AG04450 (cell line): ENCODE results near the gene EFCAB9. TPM values are rescaled to one million over a fixed set of nuclear protein-coding genes. Genes with fewer than 3 reads are reported as not detected.
A peak's percentile ranks its signal among the peaks of the same experiment; 100 is the strongest.

Source experiments
- CTCF ChIA-PET: fragments of 300-600, 350-600 bp; formaldehyde crosslinking; extraction: SDS; loops from one replicate; lab custom pipeline; 2022; ENCODE audit warnings: antibody characterized with exemption, inconsistent platforms; lab: Charles Lee
- POLR2A ChIA-PET: fragments of 350-600 bp; formaldehyde crosslinking; extraction: SDS; loops from one replicate; lab custom pipeline; 2021; ENCODE audit warnings: antibody characterized with exemption, inconsistent platforms; lab: Yijun Ruan, JAX
- DNase-seq: peaks from one replicate; pipeline ENCODE4 v3.0.0-alpha.2; 2011; ENCODE audit warnings: low read depth, low spot score
- H3K27ac ChIP-seq: one replicate; pipeline ENCODE4 v1.5.1; 2012; ENCODE audit warnings: low read depth, low read length, control low read depth
- H3K27me3 ChIP-seq: one replicate; pipeline ENCODE4 v1.6.0; 2012; ENCODE audit warnings: low read length; ENCODE audit not compliant: control insufficient read depth, insufficient read depth
- H3K4me3 ChIP-seq: 2 replicates; pipeline ENCODE4 v1.5.1; 2011; ENCODE audit warnings: mild to moderate bottlenecking, low read depth, low read length, control low read depth
- H3K9me3 ChIP-seq: 2 replicates; pipeline ENCODE4 v1.5.1; 2012; ENCODE audit warnings: low read length; ENCODE audit not compliant: control insufficient read depth, insufficient read depth
- polyA plus RNA-seq: library from polyadenylated mRNA; depleted of rRNA; stranded (reverse); fragments of >200 nt; gene quantifications from 2 replicates; pipeline ENCODE4 v1.2.3, GENCODE V29; 2011
- TF ChIP-seq, protein P1 (sequence below): IDR thresholded peaks from 2 replicates; pipeline ENCODE4 v1.5.1; 2011; ENCODE audit warnings: low read depth, low read length, control low read depth, inconsistent platforms

EFCAB9 gene
- polyA plus RNA-seq, 1 experiment, result not detected

DNA sequence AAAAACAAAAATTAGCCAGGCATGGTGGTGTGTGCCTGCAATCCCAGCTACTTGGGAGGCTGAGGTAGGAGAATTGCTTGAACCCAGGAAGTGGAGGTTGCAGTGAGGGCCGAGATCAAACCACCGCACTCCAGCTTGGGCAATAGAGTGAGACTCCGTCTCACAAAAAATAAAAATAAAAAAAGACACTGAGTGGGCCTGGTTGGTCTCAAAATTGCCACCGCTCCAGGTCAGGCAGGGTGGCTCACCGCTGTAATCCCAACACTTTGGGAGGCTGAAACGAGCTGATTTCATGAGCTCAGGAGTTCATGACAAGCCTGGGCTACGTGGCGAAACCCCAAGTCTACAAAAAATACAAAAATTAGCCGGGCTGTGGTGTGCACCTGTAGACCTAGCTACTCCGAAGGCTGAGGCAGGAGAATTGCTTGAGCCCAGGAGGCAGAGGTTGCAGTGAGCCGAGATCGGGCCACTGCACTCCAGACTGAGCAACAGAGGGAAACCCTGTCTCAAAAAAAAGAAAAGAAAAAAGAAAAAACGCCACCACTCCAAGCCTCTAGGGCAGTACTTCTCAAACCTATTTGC lies 7.8 kb upstream of the EFCAB9 start:
- no peak for DNase-seq
- ChIA-PET POLR2A (interaction anchor here (3.8 kb wide), 1 partner anchor 97 kb away, joined by 14 read pairs; the partner anchor contains the start of gene UBTD2), CTCF (interaction anchor here (0.7 to 1.4 kb wide), 4 partner anchors 79 to 274 kb away, joined by 3 to 6 read pairs (median 4); no protein-coding TSS in a partner anchor)
- no peaks in the 10 kb centered on the region for H3K27me3 ChIP-seq
- TF ChIP-seq, protein P1, sequence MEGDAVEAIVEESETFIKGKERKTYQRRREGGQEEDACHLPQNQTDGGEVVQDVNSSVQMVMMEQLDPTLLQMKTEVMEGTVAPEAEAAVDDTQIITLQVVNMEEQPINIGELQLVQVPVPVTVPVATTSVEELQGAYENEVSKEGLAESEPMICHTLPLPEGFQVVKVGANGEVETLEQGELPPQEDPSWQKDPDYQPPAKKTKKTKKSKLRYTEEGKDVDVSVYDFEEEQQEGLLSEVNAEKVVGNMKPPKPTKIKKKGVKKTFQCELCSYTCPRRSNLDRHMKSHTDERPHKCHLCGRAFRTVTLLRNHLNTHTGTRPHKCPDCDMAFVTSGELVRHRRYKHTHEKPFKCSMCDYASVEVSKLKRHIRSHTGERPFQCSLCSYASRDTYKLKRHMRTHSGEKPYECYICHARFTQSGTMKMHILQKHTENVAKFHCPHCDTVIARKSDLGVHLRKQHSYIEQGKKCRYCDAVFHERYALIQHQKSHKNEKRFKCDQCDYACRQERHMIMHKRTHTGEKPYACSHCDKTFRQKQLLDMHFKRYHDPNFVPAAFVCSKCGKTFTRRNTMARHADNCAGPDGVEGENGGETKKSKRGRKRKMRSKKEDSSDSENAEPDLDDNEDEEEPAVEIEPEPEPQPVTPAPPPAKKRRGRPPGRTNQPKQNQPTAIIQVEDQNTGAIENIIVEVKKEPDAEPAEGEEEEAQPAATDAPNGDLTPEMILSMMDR, result no peak
- H3K4me3 ChIP-seq, result peak overlapping the region; percentile 93
- no peak overlapping the region for H3K27ac ChIP-seq
- H3K9me3 ChIP-seq, result no peaks in the 10 kb centered on the region; the same call in 1 of the 2 replicates

DNA sequence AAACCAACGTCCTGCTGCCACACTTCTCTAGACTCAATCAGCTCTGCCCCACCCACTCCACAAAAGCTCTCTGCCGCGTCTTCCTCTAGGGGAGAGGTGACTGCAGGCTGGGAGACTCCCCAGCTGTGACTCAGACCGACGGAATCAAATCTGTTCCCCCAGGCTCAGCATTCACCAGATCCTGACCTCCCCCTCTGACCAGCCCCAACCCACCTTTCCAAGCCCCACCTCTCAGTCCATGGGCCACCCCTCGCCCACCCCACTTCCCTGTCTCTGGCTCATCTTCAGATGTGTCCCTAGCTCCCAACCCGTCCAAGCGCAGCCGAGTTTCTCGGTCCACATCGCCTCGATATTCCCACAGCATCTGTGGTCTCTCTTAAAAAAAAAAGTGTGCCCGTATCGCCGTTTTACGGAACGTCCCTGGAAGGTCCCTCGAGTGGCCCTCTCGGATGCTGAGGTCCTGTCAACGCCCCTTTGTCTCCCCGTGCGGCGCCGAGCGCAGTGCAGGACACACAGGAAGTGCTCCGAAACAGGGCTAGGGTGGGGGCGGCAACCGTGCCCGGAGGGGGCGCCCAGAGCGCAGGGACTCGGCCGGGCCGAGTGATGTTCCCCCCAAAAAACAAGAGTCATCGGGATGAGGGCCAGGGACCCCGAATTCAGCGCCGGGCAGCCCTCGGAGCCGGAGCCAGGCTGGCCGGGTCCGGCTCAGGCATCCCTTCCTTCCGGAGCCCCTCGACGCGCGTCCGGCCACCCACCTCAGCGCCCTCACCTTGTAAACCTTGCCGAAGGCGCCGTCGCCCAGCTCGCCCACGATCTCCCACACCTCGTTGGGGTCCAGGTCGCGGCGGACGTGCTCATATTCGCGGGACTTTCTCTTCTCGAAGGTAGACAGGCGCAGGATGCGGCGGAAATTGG lies 6.6 kb upstream of the EFCAB9 start:
- TF ChIP-seq, protein P1, result no peak
- H3K27ac ChIP-seq, result peak overlapping the region; percentile 75
- no peaks in the 10 kb centered on the region for H3K27me3 ChIP-seq
- POLR2A ChIA-PET, result interaction anchor here (0.6 to 3.8 kb wide), 5 partner anchors 15 to 181 kb away, joined by 3 to 14 read pairs (median 4); partner anchors contain the start of genes FBXW11 and UBTD2
- no peaks in the 10 kb centered on the region; the same call in 1 of the 2 replicates for H3K9me3 ChIP-seq
- CTCF ChIA-PET, result interaction anchor here (0.6 to 4.3 kb wide), 18 partner anchors 8 to 276 kb away, joined by 3 to 51 read pairs (median 7); partner anchors contain the start of genes FBXW11 and UBTD2
- H3K4me3 ChIP-seq, result peak overlapping the region; percentile 93
- no peak for DNase-seq

DNA sequence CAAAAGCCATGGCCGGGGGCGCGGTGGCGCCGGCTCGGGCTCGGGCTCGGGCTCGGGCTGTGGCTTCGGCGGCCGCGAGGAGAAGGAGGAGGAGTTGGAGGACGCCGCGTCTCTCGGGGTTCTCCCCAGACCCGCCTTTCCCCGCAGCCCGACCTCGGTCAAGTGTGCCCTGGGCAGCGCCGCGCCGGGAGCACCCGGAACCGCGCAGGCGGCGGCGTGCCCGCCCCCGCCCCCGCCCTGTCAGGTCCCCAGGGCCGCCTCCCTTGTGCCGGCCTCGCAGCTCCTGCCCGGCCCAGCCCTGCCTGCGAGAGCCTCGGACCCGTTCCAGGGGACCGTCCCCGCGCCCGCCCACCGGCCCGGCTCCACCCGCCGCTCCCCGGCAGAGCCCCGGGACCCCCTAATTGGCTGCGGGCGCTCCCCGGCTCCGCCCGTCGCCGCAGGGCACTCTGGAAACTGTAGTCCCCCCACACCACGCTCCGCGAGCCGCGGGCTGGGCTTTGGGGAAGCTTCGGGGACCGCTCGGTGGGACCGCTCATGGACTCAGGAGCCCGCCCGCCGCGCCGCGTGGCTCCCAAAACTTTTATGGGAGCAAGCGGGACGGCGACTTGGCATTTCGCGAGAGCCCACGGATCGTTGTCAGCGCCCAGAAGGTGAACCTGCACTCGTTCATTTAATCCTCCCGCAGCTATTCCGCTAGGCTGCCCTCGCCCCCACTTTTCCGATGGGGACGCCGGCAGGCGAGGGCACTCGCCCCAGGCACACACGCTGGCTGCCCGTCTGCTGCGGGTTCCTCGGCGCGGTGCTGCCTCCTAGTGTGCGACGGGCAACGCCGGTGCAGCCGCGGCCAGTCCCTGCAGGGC lies 5.7 kb upstream of the EFCAB9 start, which contains the start of gene STK10:
TSS of gene STK10 (minus strand) at position 192 of the 860 bp plus-strand sequence. CDS start at position 10, 182 bp downstream.
- H3K4me3 ChIP-seq, result peak within 1 kb of the TSS; percentile 93
- H3K27ac ChIP-seq, result peak within 1 kb of the TSS; percentile 77
- DNase-seq, result peak; percentile 67
- H3K27me3 ChIP-seq, result no peaks in the 10 kb centered on the region
- TF ChIP-seq, protein P1, result peak; percentile 81
- CTCF ChIA-PET, result interaction anchor here (0.6 to 4.3 kb wide), 71 partner anchors 9 to 288 kb away, joined by 3 to 51 read pairs (median 4); partner anchors contain the start of genes FBXW11 and UBTD2
- POLR2A ChIA-PET, result interaction anchor here (0.6 to 3.8 kb wide), 5 partner anchors 81 to 344 kb away, joined by 3 to 20 read pairs (median 7); partner anchors contain the start of genes FBXW11 and UBTD2
- no peaks in the 10 kb centered on the region; the same call in 1 of the 2 replicates for H3K9me3 ChIP-seq

DNA sequence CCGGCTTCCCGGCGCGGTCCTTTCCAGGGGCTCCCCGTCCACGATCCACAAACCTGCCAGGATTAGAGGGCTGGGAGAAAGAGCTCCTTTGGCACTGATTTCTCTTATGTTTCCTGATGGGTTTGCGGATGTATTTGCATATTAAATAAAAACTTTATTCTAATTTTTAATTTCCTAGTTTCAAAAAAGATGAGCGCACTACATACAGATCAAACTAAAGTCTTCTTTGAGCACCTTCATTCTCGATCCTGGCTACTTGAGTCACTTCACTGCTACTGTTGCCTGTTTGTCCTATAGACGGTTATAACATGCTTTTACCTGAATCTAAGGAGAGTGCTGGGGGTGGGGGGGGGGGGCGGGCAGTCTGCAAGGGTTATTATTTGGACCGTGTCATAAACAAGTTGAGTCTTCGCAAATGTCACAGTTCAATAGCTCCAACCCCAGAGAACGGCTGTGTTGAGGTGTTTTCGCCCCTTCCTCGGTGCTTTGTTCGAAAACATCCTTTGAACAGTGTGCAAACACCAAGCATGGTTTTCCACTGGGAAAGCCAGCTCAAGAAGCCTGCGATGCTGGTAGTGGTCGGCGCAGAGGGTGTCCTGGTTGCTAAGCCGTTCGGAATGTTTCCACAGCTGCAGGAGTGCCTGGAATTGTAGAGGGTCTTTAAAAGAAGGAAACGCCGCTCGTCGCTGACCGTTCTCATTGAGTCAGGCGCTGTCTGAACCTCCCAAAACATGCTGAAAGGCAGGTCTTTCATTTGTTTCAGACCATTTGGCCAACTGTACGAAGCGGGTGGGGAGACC lies 4.9 kb upstream of the EFCAB9 start:
- CTCF ChIA-PET, result interaction anchor here (0.5 to 4.3 kb wide), 76 partner anchors 10 to 289 kb away, joined by 3 to 51 read pairs (median 4); partner anchors contain the start of genes FBXW11 and UBTD2

More for the DNA sequence above, 4.9 kb upstream of the EFCAB9 start:
- DNase-seq, result no peak
- POLR2A ChIA-PET, result interaction anchor here (1.2 to 3.8 kb wide), 4 partner anchors 82 to 183 kb away, joined by 4 to 20 read pairs (median 10); partner anchors contain the start of genes FBXW11 and UBTD2
- no peaks in the 10 kb centered on the region for H3K27me3 ChIP-seq
- no peaks in the 10 kb centered on the region; the same call in 1 of the 2 replicates for H3K9me3 ChIP-seq
- TF ChIP-seq, protein P1, result no peak
- peak overlapping the region; percentile 61 for H3K27ac ChIP-seq
- H3K4me3 ChIP-seq, result peak overlapping the region; percentile 93
